HEK293 (cell line): Measurements from ENCODE around the gene CYCS.

Experiments
- ELK4 ChIP-seq: IDR thresholded peaks from 2 replicates; pipeline ENCODE4 v1.6.1; 2011; ENCODE audit warnings: mild to moderate bottlenecking, low read depth, low read length, borderline replicate concordance
- HIC1 ChIP-seq: fragments of 450-650 bp; formaldehyde crosslinking; IDR thresholded peaks from 2 replicates; pipeline ENCODE4 v1.5.1; 2016; ENCODE audit warnings: missing biosample characterization, missing genetic modification characterization
- KLF17 ChIP-seq: fragments of 450-650 bp; formaldehyde crosslinking; IDR thresholded peaks from 2 replicates; pipeline ENCODE4 v1.5.1; 2016; ENCODE audit warnings: missing biosample characterization, missing genetic modification characterization
- KLF9 ChIP-seq: fragments of 450-650 bp; formaldehyde crosslinking; IDR thresholded peaks from 2 replicates; pipeline ENCODE4 v1.5.1; 2016; ENCODE audit warnings: missing biosample characterization, missing genetic modification characterization, low read depth
- PRDM4 ChIP-seq: fragments of 450-650 bp; formaldehyde crosslinking; IDR thresholded peaks from 2 replicates; pipeline ENCODE4 v1.5.1; 2017; ENCODE audit warnings: missing biosample characterization, missing genetic modification characterization
- SALL2 ChIP-seq: fragments of 450-650 bp; formaldehyde crosslinking; IDR thresholded peaks from 2 replicates; pipeline ENCODE4 v1.5.0; 2017; ENCODE audit warnings: missing biosample characterization, mild to moderate bottlenecking, missing genetic modification characterization, borderline replicate concordance
- SCRT1 ChIP-seq: fragments of 450-650 bp; formaldehyde crosslinking; IDR thresholded peaks from 2 replicates; pipeline ENCODE4 v1.5.1; 2016; ENCODE audit warnings: missing biosample characterization, missing genetic modification characterization, borderline replicate concordance
- SP3 ChIP-seq: fragments of 450-650 bp; formaldehyde crosslinking; IDR thresholded peaks from 2 replicates; pipeline ENCODE4 v1.5.1; 2016; ENCODE audit warnings: missing biosample characterization, missing genetic modification characterization
- ZBTB8A ChIP-seq: fragments of 450-650 bp; formaldehyde crosslinking; IDR thresholded peaks from 2 replicates; pipeline ENCODE4 v1.5.1; 2016; ENCODE audit warnings: missing biosample characterization, missing genetic modification characterization
- ZNF10 ChIP-seq: fragments of 450-650 bp; formaldehyde crosslinking; IDR thresholded peaks from 2 replicates; pipeline ENCODE4 v1.5.1; 2017; ENCODE audit warnings: missing biosample characterization, missing genetic modification characterization
- ZNF114 ChIP-seq: fragments of 450-650 bp; formaldehyde crosslinking; IDR thresholded peaks from 2 replicates; pipeline ENCODE4 v1.5.0; 2017; ENCODE audit warnings: missing biosample characterization, missing genetic modification characterization
- ZNF155 ChIP-seq: fragments of 450-650 bp; formaldehyde crosslinking; IDR thresholded peaks from 2 replicates; pipeline ENCODE4 v1.5.1; 2016; ENCODE audit warnings: missing biosample characterization, missing genetic modification characterization
- ZNF157 ChIP-seq: fragments of 450-650 bp; formaldehyde crosslinking; IDR thresholded peaks from 2 replicates; pipeline ENCODE4 v1.5.1; 2016; ENCODE audit warnings: missing biosample characterization, missing genetic modification characterization
- ZNF169 ChIP-seq: fragments of 450-650 bp; formaldehyde crosslinking; IDR thresholded peaks from 2 replicates; pipeline ENCODE4 v1.5.1; 2016; ENCODE audit warnings: missing biosample characterization, missing genetic modification characterization
- ZNF239 ChIP-seq: fragments of 450-650 bp; formaldehyde crosslinking; IDR thresholded peaks from 2 replicates; pipeline ENCODE4 v1.5.1; 2016; ENCODE audit warnings: missing biosample characterization, missing genetic modification characterization
- ZNF266 ChIP-seq: fragments of 450-650 bp; formaldehyde crosslinking; IDR thresholded peaks from 2 replicates; pipeline ENCODE4 v1.5.1; 2016; ENCODE audit warnings: missing biosample characterization, missing genetic modification characterization, low read depth
- ZNF423 ChIP-seq: fragments of 450-650 bp; formaldehyde crosslinking; IDR thresholded peaks from 2 replicates; pipeline ENCODE4 v1.5.1; 2016; ENCODE audit warnings: missing biosample characterization, missing genetic modification characterization
- ZNF488 ChIP-seq: fragments of 450-650 bp; formaldehyde crosslinking; IDR thresholded peaks from 2 replicates; pipeline ENCODE4 v1.5.1; 2016; ENCODE audit warnings: missing biosample characterization, missing genetic modification characterization
- ZNF544 ChIP-seq: fragments of 450-650 bp; formaldehyde crosslinking; IDR thresholded peaks from 2 replicates; pipeline ENCODE4 v1.5.0; 2017; ENCODE audit warnings: missing biosample characterization, missing genetic modification characterization
- ZNF561 ChIP-seq: fragments of 450-650 bp; IDR thresholded peaks from 2 replicates; pipeline ENCODE4 v1.5.1; 2018; ENCODE audit warnings: missing biosample characterization, missing genetic modification characterization, borderline replicate concordance
- ZNF580 ChIP-seq: fragments of 450-650 bp; formaldehyde crosslinking; IDR thresholded peaks from 2 replicates; pipeline ENCODE4 v1.5.1; 2016; ENCODE audit warnings: missing biosample characterization, missing genetic modification characterization
- ZNF585B ChIP-seq: fragments of 450-650 bp; formaldehyde crosslinking; IDR thresholded peaks from 2 replicates; pipeline ENCODE4 v1.5.1; 2016; ENCODE audit warnings: missing biosample characterization, missing genetic modification characterization
- ZNF692 ChIP-seq: fragments of 450-650 bp; formaldehyde crosslinking; IDR thresholded peaks from 2 replicates; pipeline ENCODE4 v1.5.1; 2016; ENCODE audit warnings: missing biosample characterization, missing genetic modification characterization
- ZNF791 ChIP-seq: fragments of 450-650 bp; formaldehyde crosslinking; IDR thresholded peaks from 2 replicates; pipeline ENCODE4 v1.5.1; 2016; ENCODE audit warnings: missing biosample characterization, missing genetic modification characterization
- ZNF830 ChIP-seq: fragments of 450-650 bp; IDR thresholded peaks from 2 replicates; pipeline ENCODE4 v1.5.0; 2018; ENCODE audit warnings: missing biosample characterization, missing genetic modification characterization, low read depth, mild to moderate bottlenecking, moderate library complexity
- ZSCAN16 ChIP-seq: fragments of 450-650 bp; formaldehyde crosslinking; IDR thresholded peaks from 2 replicates; pipeline ENCODE4 v1.5.1; 2016; ENCODE audit warnings: missing biosample characterization, missing genetic modification characterization
- ZSCAN18 ChIP-seq: fragments of 450-650 bp; formaldehyde crosslinking; IDR thresholded peaks from 2 replicates; pipeline ENCODE4 v1.5.1; 2016; ENCODE audit warnings: missing biosample characterization, missing genetic modification characterization
- ZSCAN30 ChIP-seq: fragments of 450-650 bp; IDR thresholded peaks from 2 replicates; pipeline ENCODE4 v1.5.1; 2018; ENCODE audit warnings: missing biosample characterization, mild to moderate bottlenecking, missing genetic modification characterization, moderate library complexity
- ZXDB ChIP-seq: fragments of 450-650 bp; formaldehyde crosslinking; IDR thresholded peaks from 2 replicates; pipeline ENCODE4 v1.5.1; 2016; ENCODE audit warnings: missing biosample characterization, missing genetic modification characterization

Gene CYCS

GRCh38 chr7:25125137-25125946 lies at the start of gene CYCS (continued):
- TF ChIP-seq ZNF791 (no peak), SCRT1 (tag by site-specific recombination) (no peak), ZNF114 (tag by site-specific recombination) (no peak), HIC1 (tag by site-specific recombination) (peak; percentile 96), PRDM4 (tag by site-specific recombination) (no peak), ZNF544 (tag by site-specific recombination) (no peak), ZSCAN16 (tag by site-specific recombination) (no peak), ZNF585B (tag by site-specific recombination) (no peak), ZNF423 (tag by site-specific recombination) (peak; percentile 64; the same call in 1 of the 2 replicates), ZNF155 (tag by site-specific recombination) (no peak), SALL2 (tag by site-specific recombination) (no peak), ZNF10 (tag by site-specific recombination) (no peak), ZNF157 (tag by site-specific recombination) (no peak), ZNF580 (tag by site-specific recombination) (no peak; the same call in 1 of the 2 replicates), ZNF239 (tag by site-specific recombination) (no peak), ZSCAN30 (tag by site-specific recombination) (peak; percentile 46), KLF9 (tag by site-specific recombination) (peak; percentile 83), SP3 (tag by site-specific recombination) (peak; percentile 71), KLF17 (peak; percentile 78), ZNF488 (tag by site-specific recombination) (no peak), ZNF561 (tag by site-specific recombination) (no peak), ZXDB (tag by site-specific recombination) (peak; percentile 88), ZNF692 (tag by site-specific recombination) (0 out of 2 replicates have a peak, but pooled peaks have one; percentile 46), ZNF169 (tag by site-specific recombination) (no peak), ZNF830 (no peak), ZNF266 (tag by site-specific recombination) (no peak), ELK4 (no peak), ZBTB8A (tag by site-specific recombination) (peak; percentile 100), ZSCAN18 (tag by site-specific recombination) (no peak)
